Lower leg skin (tissue), 3 donors: ENCODE measurements around the gene SCRT2.

ENCODE experiments used
- CTCF ChIP-seq, 3 donors: fragments of 450-650 bp; IDR thresholded peaks; one replicate each; pipeline ENCODE4 v1.5.1; 2016; ENCODE audit warnings: antibody characterized with exemption in 3 of 3, mild to moderate bottlenecking in 3 of 3, moderate library complexity in 2 of 3
- POLR2A ChIP-seq, 2 donors: fragments of 450-650 bp; IDR thresholded peaks; one replicate each; pipeline ENCODE4 v1.6.1; 2016 to 2017; ENCODE audit warnings: antibody characterized with exemption in 2 of 2, mild to moderate bottlenecking in 1 of 2, moderate library complexity in 1 of 2

- TF ChIP-seq CTCF (IDR thresholded peaks at IDR 0.05) (no peak), POLR2A (IDR thresholded peaks at IDR 0.05) (no peak)
Observed at GRCh38 chr20:709423-709822, 33.8 kb upstream of the SCRT2 start.
